Stimulated activated CD8-positive, alpha-beta memory T cell treated with anti-CD3 and anti-CD28 coated beads, Interleukin-15, amount 100 ng/mL, for 48 hours (primary cell): ENCODE data around the gene TANGO6.

Source experiments
- DNase-seq, 2 donors: peaks; one replicate each; pipeline ENCODE4 v3.0.0-alpha.2; 2020; ENCODE audit warnings: low read depth in 2 of 2

Gene TANGO6

GRCh38 chr16:68866933-68867332, 23.6 kb downstream of the TANGO6 start:
- DNase-seq: no peak

DNA sequence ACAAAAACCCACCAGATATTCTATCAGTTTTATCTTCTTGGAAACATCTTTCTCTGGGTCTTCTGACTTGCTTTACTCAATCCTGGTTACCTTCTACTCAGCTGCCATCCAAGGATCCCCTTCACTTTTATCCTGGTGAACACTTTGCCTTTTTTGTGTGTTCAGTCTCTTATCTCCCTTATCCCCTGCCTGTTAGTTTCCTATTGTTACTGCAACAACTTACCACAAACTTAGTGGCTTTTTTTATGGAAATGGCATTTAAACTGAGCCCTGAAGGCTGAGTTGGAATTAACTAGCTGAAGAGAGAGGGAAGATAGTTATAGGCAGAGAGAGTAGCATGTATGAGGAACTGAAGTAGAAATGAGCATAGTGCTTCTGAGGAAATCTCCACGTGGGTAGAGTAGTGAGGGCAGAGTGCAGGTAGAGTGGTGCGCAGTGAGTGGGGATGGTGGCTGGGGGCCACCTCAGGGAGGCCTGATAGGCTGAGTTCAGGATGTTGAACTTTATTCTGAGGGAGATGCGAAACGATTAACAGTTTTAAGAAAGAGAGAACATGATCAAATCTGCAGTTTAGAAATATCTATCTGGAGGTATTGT, 26.3 kb downstream of the TANGO6 start:
- no peak for DNase-seq

GRCh38 chr16:68873635-68874471, 30.5 kb downstream of the TANGO6 start:
- no peak for DNase-seq

- no peak for DNase-seq
These were observed 32.5 kb downstream of the TANGO6 start for GRCh38 chr16:68875871-68876270.

DNA sequence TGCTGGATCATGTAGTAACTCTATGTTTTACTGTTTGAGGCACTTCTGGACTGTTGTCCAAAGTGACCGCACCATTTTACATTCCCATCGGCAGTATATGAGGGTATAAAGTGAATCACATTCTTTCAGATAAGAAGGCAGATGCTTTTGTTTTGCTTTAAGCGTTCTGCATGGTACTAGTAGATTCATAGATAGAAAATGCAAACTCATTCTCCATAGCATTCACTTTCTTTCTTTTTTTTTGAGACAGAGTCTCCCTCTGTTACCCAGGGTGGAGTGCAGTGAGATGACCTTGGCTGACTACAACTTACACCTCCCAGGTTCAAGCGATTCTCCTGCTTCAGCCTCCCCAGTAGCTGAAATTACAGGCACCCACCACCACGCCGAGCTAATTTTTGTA, 40.4 kb downstream of the TANGO6 start:
- DNase-seq: no peak

- DNase-seq: no peak
These were observed 41.1 kb downstream of the TANGO6 start for GRCh38 chr16:68884401-68884800.

GRCh38 chr16:68884861-68885720, 41.8 kb downstream of the TANGO6 start:
- no peak for DNase-seq

DNA sequence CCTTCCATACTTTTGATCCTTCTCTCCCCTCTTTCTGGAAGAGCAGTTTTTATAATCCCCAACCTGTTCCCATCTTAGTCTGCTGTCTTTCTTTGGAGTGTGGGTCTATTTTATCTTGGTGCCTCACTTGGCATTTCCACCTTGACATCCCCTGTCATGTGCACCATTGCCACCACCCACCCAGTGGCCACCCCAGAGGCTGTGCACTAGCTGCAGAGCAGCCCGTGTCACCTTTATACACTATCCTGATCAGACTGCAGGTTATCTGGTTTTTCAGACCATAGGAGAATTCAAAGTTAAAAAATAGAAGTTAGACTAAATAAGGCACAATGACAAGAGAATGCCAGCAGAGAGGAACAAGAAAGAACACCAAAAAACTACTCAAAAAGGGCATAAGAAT, 43.8 kb downstream of the TANGO6 start:
- no peak for DNase-seq

DNA sequence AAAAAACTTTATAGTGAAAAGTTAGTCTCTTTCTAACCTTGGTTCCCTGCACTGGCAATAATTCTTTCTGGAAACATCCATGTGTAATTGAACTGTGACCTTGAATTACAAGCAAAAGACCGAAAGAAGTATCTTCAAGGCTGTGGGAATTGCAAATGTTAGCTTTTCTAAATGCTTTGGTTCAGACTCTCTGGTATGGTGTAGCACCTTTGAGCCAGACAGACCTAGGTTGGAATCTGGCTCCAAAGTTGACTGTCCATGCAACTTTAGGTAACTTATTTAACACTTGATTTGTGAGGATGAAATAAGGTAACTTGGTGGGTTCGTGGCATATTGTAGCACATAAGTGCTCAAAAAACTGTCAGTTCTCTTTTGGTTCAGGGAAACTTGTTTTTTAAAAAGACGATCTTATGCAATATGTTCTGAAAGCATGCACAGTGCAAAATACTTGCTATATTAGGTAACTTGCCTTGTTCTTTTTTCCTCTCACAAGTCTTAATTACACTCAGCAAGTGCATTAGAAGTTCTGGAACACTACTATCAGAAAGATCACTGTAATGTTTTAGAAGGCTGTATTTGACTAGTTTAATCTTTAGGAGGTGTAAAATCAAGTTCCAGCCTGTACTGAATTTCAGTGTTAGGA, 46.3 kb downstream of the TANGO6 start:
- no peak for DNase-seq

DNA sequence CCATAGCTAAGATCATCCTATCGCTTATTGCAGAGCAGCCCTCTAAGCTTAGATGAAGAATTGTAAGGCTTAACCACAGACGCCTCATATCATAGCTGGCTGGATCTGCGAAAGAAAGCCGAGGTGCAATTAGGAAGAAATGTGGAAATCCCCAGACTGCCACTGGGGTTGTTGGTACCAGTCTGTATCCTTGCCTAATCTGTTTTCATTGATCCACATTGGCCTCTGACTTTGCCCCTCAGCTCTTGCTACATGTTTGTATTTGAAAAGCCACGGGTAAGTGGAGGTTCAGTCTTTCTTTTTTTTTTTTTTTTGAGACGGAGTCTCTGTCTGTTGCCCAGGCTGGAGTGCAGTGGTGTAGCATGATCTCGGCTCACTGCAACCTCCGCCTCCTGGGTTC, 48.9 kb downstream of the TANGO6 start:
- no peak for DNase-seq

DNA sequence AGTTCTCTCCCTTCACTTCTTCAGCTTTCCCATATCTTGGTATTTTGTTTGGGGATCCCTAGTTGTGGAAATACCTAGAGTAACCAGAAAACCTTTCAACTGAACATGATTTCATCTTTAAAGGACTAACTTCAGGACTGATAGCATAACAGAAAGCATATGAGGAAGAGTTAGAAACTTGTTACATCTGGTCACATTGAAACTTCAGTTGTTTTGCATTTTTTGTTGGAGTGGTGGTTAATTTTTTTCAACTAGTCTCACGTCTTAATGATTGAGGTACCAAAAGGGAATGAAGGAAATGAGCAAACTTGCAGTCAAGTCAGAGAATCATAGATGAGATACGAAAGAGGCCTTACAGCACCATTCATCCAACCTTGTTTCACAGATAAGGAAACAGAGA, 49.6 kb downstream of the TANGO6 start:
- no peak for DNase-seq

GRCh38 chr16:68893710-68894705, 50.7 kb downstream of the TANGO6 start:
- DNase-seq: no peak

DNA sequence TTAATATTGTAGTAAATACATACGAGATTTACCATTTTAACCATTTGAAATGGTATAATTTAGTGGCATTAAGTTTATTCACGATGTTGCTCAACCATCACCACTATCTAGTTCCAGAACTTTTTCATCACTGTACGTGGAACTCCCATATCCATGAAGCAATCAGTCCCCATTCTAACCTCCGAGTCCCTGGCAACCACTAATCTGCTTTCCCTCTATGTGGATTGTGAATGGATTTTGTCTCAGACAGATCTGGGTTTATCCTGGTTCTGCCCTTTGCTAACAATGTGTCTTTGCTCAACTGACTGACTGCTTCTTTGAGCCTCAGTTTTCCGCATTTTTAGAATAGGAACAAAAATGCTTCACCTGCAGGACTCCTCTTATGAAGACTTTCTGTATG, 51.4 kb downstream of the TANGO6 start:
- no peak for DNase-seq

DNA sequence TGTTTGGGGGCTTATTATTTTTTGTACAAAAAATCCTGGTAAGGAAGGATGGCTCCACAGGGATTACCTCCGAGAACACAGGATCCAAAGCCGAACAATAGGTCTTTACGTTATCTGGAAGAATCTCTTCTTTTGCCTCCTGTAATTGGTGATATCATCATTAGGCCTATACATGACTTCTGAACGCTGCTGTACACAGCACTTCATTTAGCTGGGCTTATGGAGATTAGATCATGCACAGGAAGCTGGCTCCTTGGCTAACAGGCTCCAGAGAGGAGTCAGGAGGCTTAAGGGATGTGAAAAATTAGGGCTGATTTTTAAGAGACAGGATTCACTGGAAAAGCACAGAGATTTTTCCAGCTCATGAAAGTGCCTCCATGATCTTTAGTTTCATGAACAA, 54.7 kb downstream of the TANGO6 start:
- DNase-seq: no peak

GRCh38 chr16:68900009-68900408, 56.7 kb downstream of the TANGO6 start:
- DNase-seq: no peak

DNA sequence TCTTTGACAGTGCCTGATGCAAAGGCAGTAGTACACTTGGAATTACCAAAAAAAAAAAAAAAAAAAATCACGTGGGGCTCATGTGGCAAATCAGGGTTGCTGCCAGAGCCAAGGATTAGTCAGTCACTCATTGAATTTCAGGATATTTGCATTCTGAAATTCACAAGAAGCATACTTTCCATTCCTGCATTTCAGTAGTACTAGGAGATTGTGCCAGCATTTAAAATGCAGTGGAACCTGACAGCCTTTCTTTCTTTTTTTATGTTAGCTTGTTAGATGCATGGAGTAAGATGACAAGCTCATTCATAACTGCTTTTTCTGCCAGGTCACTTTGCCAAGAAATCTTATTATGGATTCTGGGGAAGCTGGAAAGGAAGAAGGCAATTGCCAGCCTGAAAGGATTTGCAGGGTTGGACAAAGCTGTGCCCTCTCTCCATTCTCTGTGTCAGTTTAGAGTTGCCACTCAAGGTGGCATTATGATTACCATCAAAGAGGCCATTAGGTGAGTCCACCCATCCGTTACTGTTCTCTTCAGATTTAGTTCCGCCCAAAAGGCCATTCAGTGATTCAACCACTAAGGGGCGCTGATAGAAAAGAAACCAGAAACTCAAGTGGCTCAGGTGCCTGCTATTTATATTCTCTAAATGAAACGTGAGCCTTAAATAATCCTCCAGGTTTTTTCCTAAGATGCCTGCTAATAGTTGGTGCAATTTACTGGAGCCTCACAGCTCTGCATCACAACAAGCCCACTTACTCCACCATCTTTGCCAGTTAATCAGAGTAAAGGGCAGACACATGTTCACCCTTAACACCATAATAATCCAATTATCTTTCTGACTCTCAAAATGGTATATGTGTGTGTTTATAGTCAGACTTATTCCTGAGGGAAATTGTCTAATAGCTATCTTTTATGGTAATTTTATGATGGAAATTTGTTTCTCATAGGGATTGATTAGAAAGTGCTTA, 59.0 kb downstream of the TANGO6 start:
- DNase-seq: no peak

GRCh38 chr16:68902969-68903345, 59.6 kb downstream of the TANGO6 start:
- DNase-seq: no peak

- DNase-seq: no peak
These were observed 64.0 kb downstream of the TANGO6 start for GRCh38 chr16:68907297-68907696.

DNA sequence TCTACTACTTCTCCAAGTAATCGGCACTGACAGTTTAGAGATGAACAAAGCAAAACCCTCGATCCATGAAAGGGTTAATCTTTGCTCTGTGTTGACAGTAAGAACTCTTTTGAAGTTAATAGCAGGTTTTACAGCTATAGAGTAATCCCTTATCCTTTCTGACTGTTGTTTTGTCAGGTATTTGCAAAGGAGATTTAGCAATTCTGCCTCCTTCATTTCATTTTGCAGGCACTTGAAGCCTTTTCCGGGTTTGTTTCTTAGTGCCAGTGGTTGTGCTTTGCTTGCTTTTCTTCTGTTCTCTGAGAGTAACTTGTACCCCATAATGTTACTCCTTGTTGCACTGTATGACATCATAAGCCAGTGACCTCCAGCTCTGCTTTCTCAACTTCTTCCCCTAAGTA, 64.5 kb downstream of the TANGO6 start:
- DNase-seq: no peak
